Measurements from ENCODE around the gene DRG2. TPM values are rescaled to one million over a fixed set of nuclear protein-coding genes. Genes with fewer than 3 reads are reported as not detected.

DRG2 gene
- total and polyA plus RNA-seq, 2 of the 8 experiments (the other 6 are each of a cell fraction or from before 2014, with no cell fraction given), result 44.6 to 47.8 TPM

- peaks cover 2 to 3% (median 3%) of the 10 kb centered on the region in 4 experiments; a peak in 4 of 7 replicates for H3K4me1 ChIP-seq (replicated peaks in 1 of 4; ENCODE audit: control insufficient read depth in 3 of 4, insufficient read depth in 4 of 4, low read length in 3 of 4)
- no peak overlapping the region for H2BK15ac ChIP-seq (ENCODE audit: low read length)
- no peaks in the 10 kb centered on the region for H3K36me3 ChIP-seq (ENCODE audit: control insufficient read depth in 2 of 4, insufficient read depth in 4 of 4, low read length in 3 of 4)
- no peak for FAIRE-seq
- H3K4ac ChIP-seq (replicated peaks; ENCODE audit: insufficient read length, low read depth, low read length), result no peak overlapping the region
- H3K9ac ChIP-seq (replicated peaks in 1 of 4; ENCODE audit: extremely low read depth in 1 of 4, low read depth in 3 of 4, low read length in 3 of 4), result no peak overlapping the region
- no peak overlapping the region for H3K27ac ChIP-seq (ENCODE audit: low read depth, low read length)
- 97% methylated on average over 4 of the region's 4 CpGs; no CpG with 5 or more reads in 1 of the 2 experiments for WGBS, 2 experiments (ENCODE audit: extremely low coverage in 1 of 2, insufficient coverage in 1 of 2, insufficient read length in 1 of 2, insufficient replicate concordance in 2 of 2, low coverage in 1 of 2, low lambda C conversion rate in 2 of 2, missing lambda C conversion rate in 1 of 2)
- H4K5ac ChIP-seq (ENCODE audit: insufficient read length, low read depth, low read length), result no peak overlapping the region
- no peak overlapping the region for H2AFZ ChIP-seq (ENCODE audit: low read length)
- TF ChIP-seq ATF3 (IDR thresholded peaks at IDR 0.05; ENCODE audit: insufficient read depth, low read depth, low read length) (no peak), SAP30 (IDR thresholded peaks at IDR 0.05; ENCODE audit: insufficient read depth, insufficient replicate concordance, low read length) (no peak), RAD21 (IDR thresholded peaks at IDR 0.05 in 1 of 2, conservative IDR thresholded peaks at IDR 0.05 in 1 of 2; ENCODE audit: low read depth in 2 of 2, low read length in 2 of 2) (no peak), HDAC6 (IDR thresholded peaks at IDR 0.05; ENCODE audit: low read depth, low read length) (no peak), KDM5A (IDR thresholded peaks at IDR 0.05; ENCODE audit: low read length) (no peak), POLR2A (IDR thresholded peaks at IDR 0.05; ENCODE audit: control extremely low read depth in 1 of 2, low read depth in 2 of 2, low read length in 2 of 2) (no peak), POU5F1 (IDR thresholded peaks at IDR 0.05; ENCODE audit: low read depth, low read length) (no peak), PHF8 (conservative IDR thresholded peaks at IDR 0.05; ENCODE audit: low read depth, low read length) (no peak), ZNF274 (IDR thresholded peaks at IDR 0.05; ENCODE audit: borderline replicate concordance, extremely low read depth, low read length) (no peak), ATF2 (IDR thresholded peaks at IDR 0.05; ENCODE audit: low read length) (no peak)
- no peak overlapping the region for H3K14ac ChIP-seq (ENCODE audit: insufficient read length)
- no peak overlapping the region for H2BK5ac ChIP-seq (ENCODE audit: low read depth, low read length)
- no peak overlapping the region for H2BK120ac ChIP-seq (replicated peaks; ENCODE audit: low read depth, low read length)
- H3K4me2 ChIP-seq (ENCODE audit: insufficient read depth in 1 of 2, low read depth in 2 of 2, low read length in 2 of 2), result no peak overlapping the region
- no peak overlapping the region for H4K91ac ChIP-seq (replicated peaks; ENCODE audit: insufficient read length, low read length)
- H3K9me3 ChIP-seq (ENCODE audit: insufficient read depth in 2 of 2, low read depth in 1 of 2, low read length in 1 of 2), result no peaks in the 10 kb centered on the region
- no peak overlapping the region for H2AK5ac ChIP-seq (ENCODE audit: low read depth, low read length)
- no peaks in the 10 kb centered on the region for H4K20me1 ChIP-seq (replicated peaks in 1 of 2; ENCODE audit: control insufficient read depth in 1 of 2, insufficient read depth in 2 of 2, low read length in 2 of 2)
- CTCF ChIA-PET (ENCODE audit: partially characterized antibody), result no interaction called here
- POLR2A ChIA-PET (ENCODE audit: partially characterized antibody), result interaction anchor here (0.6 to 1.1 kb wide), 2 partner anchors 12 to 184 kb away, joined by 3 read pairs; no protein-coding TSS in a partner anchor
- no peak overlapping the region for H3K56ac ChIP-seq (replicated peaks; ENCODE audit: insufficient read length, low read depth, low read length)
- H3K23ac ChIP-seq (ENCODE audit: insufficient read length), result no peak overlapping the region
- H4K8ac ChIP-seq (ENCODE audit: extremely low read depth, insufficient read depth, low read length), result no peak overlapping the region
- H3K27me3 ChIP-seq (replicated peaks in 1 of 4; ENCODE audit: control insufficient read depth in 3 of 4, extremely low read depth in 1 of 4, insufficient read depth in 3 of 4, low read length in 3 of 4), result no peaks in the 10 kb centered on the region; a peak in 2 of 7 replicates
- H3K23me2 ChIP-seq (ENCODE audit: low read depth, low read length), result peaks cover 7% of the 10 kb centered on the region; the same call in 1 of the 2 replicates
- peaks cover 4% of the 10 kb centered on the region; the same call in 1 of the 2 replicates for H3K79me1 ChIP-seq (ENCODE audit: low read depth, low read length)
- H3K4me3 ChIP-seq (ENCODE audit: extremely low read depth in 1 of 4, insufficient read depth in 2 of 4, low read depth in 3 of 4, low read length in 4 of 4), result no peak overlapping the region
- no peak for DNase-seq (ENCODE audit: low read depth in 1 of 2, low spot score in 2 of 2)
- no peak overlapping the region for H2BK12ac ChIP-seq (ENCODE audit: low read depth, low read length)
- no peak overlapping the region for H3K18ac ChIP-seq (ENCODE audit: extremely low read depth, low read length)
- H3K79me2 ChIP-seq (ENCODE audit: control insufficient read depth in 1 of 2, insufficient read depth in 2 of 2, low read length in 2 of 2), result peaks cover 3 to 12% of the 10 kb centered on the region in 2 experiments; a peak in 3 of 4 replicates
- H2BK20ac ChIP-seq (ENCODE audit: low read length), result no peak overlapping the region
These were observed 3.5 kb upstream of the DRG2 start for GRCh38 chr17:18084256-18084655.
